ENCODE results near the gene STPG4. TPM values are rescaled to one million over a fixed set of nuclear protein-coding genes. Genes with fewer than 3 reads are reported as not detected.

STPG4 gene, protein sequence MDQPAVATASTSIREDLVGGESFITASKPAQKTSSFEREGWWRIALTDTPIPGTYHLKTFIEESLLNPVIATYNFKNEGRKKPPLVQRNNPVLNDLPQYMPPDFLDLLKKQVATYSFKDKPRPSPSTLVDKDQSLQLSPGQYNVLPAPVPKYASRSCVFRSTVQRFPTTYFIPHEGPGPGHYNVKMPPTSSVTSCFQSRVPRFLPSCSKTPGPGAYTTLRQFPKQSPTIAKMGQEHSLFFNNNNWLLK
- total RNA-seq (2021) (6.5 and 8.7 TPM in 2 replicates), Bru-seq, nascent RNA (percentile 65 among the genes with signal in this experiment), BruChase-seq, experiment 1, labeled RNA remaining after a 2-hour chase (percentile 64 among the genes with signal in this experiment), BruChase-seq, experiment 2, labeled RNA remaining after a 6-hour chase (percentile 55 among the genes with signal in this experiment)
- long read RNA-seq, partial matches to known transcripts: 0 of 23 reads
- long read RNA-seq, other reads (novel, unspliced or antisense): 22 of 23 reads

DNA sequence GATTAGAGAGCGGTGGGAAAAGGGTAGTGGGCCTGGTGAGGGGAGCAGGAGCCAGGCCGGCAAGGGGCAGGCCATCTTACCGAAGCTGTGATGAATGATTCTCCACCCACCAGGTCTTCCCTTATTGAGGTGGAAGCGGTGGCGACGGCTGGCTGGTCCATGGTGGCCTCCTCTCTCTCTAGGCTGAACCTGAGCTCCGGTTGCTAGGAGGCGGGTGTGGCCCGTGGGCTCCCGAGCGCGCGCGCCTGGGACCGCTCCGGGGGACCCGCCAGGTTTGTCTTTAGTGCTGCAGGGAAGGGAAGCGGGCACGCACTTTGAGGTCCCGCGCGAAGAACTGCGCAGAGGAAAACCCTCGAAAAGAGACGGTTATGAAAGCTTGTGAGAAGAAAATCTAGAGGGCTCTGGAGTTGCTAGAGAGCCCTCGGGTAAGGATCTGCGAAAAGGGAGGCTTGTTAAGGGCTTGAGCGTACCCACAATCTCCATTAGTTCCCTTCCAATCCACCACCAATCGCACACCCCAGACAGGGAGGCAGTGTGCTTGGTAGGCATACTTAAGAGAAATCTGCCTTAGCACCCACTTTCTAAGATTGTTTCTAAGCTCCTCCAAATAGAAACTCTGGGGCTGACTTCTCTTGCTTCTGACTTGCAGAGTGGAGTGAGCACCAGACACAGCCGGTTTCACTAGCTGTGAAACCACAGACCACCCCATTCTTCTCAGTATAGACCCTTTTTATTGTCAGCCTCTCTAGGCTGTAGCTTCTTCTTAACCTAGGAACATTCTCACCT is at the start of gene STPG4:
STPG4 (minus strand) TSS at position 218 of the 786 bp plus-strand sequence; CDS start at position 161, 57 bp downstream.
- Histone ChIP-seq H3F3A (ENCODE audit: insufficient read depth, low read depth) (peaks cover 67% of the 10 kb centered on the region), H2AFZ (no peak within 1 kb of the TSS), H3K36me3 (ENCODE audit: low read depth) (peaks cover 27% of the 10 kb centered on the region), H4K20me1 (ENCODE audit: insufficient read depth) (peaks cover 14% of the 10 kb centered on the region), H3K27ac (peak within 1 kb of the TSS; percentile 48), H3K9me2 (ENCODE audit: insufficient read depth) (no peaks in the 10 kb centered on the region), H3K4me1 (replicated peaks; ENCODE audit: insufficient read depth) (no peaks in the 10 kb centered on the region; the same call in 1 of the 2 replicates), H3K9me3 (ENCODE audit: insufficient read depth, low read depth) (no peaks in the 10 kb centered on the region), H3K4me2 (no peak within 1 kb of the TSS), H3K27me3 (ENCODE audit: insufficient read depth, low read depth) (no peaks in the 10 kb centered on the region), H3K79me2 (ENCODE audit: low read depth) (peaks cover 14% of the 10 kb centered on the region; the same call in 1 of the 2 replicates), H3K4me3 (no peak within 1 kb of the TSS)
- ChIA-PET POLR2A (ENCODE audit: unreplicated experiment) (no interaction called here), CTCF (no interaction called here)
- TF ChIP-seq, protein P1, sequence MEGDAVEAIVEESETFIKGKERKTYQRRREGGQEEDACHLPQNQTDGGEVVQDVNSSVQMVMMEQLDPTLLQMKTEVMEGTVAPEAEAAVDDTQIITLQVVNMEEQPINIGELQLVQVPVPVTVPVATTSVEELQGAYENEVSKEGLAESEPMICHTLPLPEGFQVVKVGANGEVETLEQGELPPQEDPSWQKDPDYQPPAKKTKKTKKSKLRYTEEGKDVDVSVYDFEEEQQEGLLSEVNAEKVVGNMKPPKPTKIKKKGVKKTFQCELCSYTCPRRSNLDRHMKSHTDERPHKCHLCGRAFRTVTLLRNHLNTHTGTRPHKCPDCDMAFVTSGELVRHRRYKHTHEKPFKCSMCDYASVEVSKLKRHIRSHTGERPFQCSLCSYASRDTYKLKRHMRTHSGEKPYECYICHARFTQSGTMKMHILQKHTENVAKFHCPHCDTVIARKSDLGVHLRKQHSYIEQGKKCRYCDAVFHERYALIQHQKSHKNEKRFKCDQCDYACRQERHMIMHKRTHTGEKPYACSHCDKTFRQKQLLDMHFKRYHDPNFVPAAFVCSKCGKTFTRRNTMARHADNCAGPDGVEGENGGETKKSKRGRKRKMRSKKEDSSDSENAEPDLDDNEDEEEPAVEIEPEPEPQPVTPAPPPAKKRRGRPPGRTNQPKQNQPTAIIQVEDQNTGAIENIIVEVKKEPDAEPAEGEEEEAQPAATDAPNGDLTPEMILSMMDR (conservative IDR thresholded peaks at IDR 0.05): no peak
- TF ChIP-seq EZH2 (IDR thresholded peaks at IDR 0.05; ENCODE audit: low read depth): no peak
- peak in 1 of 2 experiments; percentile 25 for DNase-seq
- intact Hi-C loops (cut with micrococcal nuclease; ENCODE audit: unreplicated experiment): no loop called here
- BruUV-seq (replicated peaks): no TSS peak

DNA sequence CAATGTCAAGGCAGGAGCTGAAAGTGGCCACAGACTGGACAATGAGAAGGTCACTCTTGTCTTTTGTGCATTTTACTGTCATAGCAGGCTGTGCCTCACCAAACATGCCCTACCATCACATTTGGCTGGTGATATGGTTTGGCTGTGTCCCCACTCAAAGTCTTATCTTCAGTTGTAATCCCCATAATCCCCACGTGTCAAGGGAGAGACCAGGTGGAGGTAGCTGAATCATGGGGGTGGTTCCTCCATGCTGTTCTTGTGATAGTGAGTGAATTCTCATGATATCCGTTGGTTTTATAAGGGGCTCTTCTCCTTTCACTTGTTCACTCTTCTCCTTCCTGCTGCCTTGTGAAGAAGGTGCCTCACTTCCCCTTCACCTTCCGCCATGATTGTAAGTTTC is 49.6 kb upstream of the STPG4 start:
- H3K9me3 ChIP-seq (ENCODE audit: insufficient read depth, low read depth): no peaks in the 10 kb centered on the region
- no peaks in the 10 kb centered on the region for H3K36me3 ChIP-seq (ENCODE audit: low read depth)
- H3K27ac ChIP-seq: no peak overlapping the region
- H3K79me2 ChIP-seq (ENCODE audit: low read depth): no peaks in the 10 kb centered on the region
- H4K20me1 ChIP-seq (ENCODE audit: insufficient read depth): no peaks in the 10 kb centered on the region
- no peaks in the 10 kb centered on the region for H3K9me2 ChIP-seq (ENCODE audit: insufficient read depth)
- H3K4me3 ChIP-seq: no peak overlapping the region
- intact Hi-C loops (cut with micrococcal nuclease; ENCODE audit: unreplicated experiment): no loop called here
- no peak overlapping the region for H2AFZ ChIP-seq
- H3K4me2 ChIP-seq: no peak overlapping the region
- no peak for DNase-seq
- peaks cover 52% of the 10 kb centered on the region for H3F3A ChIP-seq (ENCODE audit: insufficient read depth, low read depth)
- TF ChIP-seq, protein P1 (conservative IDR thresholded peaks at IDR 0.05): no peak
- TF ChIP-seq EZH2 (IDR thresholded peaks at IDR 0.05; ENCODE audit: low read depth): no peak
- POLR2A ChIA-PET (ENCODE audit: unreplicated experiment): interaction anchor here (0.6 kb wide), 1 partner anchor 134 kb away, joined by 3 read pairs; no protein-coding TSS in a partner anchor
- H3K4me1 ChIP-seq (replicated peaks; ENCODE audit: insufficient read depth): peaks cover 66% of the 10 kb centered on the region
- BruUV-seq (replicated peaks): no TSS peak
- CTCF ChIA-PET: no interaction called here
- no peaks in the 10 kb centered on the region for H3K27me3 ChIP-seq (ENCODE audit: insufficient read depth, low read depth)

DNA sequence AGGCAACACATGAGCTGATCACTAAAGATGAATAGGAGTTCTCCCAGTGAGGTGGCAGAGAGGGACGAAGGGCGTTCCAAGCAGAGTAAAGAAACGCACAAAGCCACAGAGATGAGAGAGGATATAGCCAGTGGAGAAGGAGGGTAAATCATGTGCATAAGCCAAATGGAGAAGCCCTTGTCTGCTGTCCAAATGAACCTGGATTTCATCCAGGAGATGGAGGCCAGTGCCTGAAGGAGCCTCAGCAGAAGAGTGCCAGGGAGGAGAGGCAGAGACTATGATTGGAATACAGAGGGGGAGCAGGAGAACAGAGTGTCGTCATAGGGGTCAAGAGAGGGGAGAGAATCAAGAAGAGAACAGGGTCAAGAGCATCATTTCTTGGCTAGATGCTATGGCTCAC is 48.9 kb upstream of the STPG4 start:
- intact Hi-C loops (cut with micrococcal nuclease; ENCODE audit: unreplicated experiment): no loop called here
- POLR2A ChIA-PET (ENCODE audit: unreplicated experiment): no interaction called here
- H3K79me2 ChIP-seq (ENCODE audit: low read depth): no peaks in the 10 kb centered on the region

More for the DNA sequence above, 48.9 kb upstream of the STPG4 start:
- no peaks in the 10 kb centered on the region for H3K9me2 ChIP-seq (ENCODE audit: insufficient read depth)
- H3K27ac ChIP-seq: no peak overlapping the region
- H4K20me1 ChIP-seq (ENCODE audit: insufficient read depth): no peaks in the 10 kb centered on the region
- TF ChIP-seq, protein P1 (conservative IDR thresholded peaks at IDR 0.05): no peak
- TF ChIP-seq EZH2 (IDR thresholded peaks at IDR 0.05; ENCODE audit: low read depth): no peak
- no peaks in the 10 kb centered on the region for H3K27me3 ChIP-seq (ENCODE audit: insufficient read depth, low read depth)
- no peak overlapping the region for H3K4me2 ChIP-seq
- H3F3A ChIP-seq (ENCODE audit: insufficient read depth, low read depth): peaks cover 52% of the 10 kb centered on the region
- CTCF ChIA-PET: no interaction called here
- peaks cover 66% of the 10 kb centered on the region for H3K4me1 ChIP-seq (replicated peaks; ENCODE audit: insufficient read depth)
- H3K9me3 ChIP-seq (ENCODE audit: insufficient read depth, low read depth): no peaks in the 10 kb centered on the region
- H3K4me3 ChIP-seq: no peak overlapping the region
- BruUV-seq (replicated peaks): no TSS peak
- no peaks in the 10 kb centered on the region for H3K36me3 ChIP-seq (ENCODE audit: low read depth)
- no peak overlapping the region for H2AFZ ChIP-seq
- no peak for DNase-seq
